IPS-18c (cell line): ENCODE data around the gene ATP8B4.

Experiments used
- H3K4me3 ChIP-seq: 2 replicates; pipeline ENCODE4 v1.7.0; 2013; ENCODE audit warnings: low read depth, mild to moderate bottlenecking, low read length, moderate library complexity; ENCODE audit not compliant: insufficient read depth
- H3K9me3 ChIP-seq: one replicate; pipeline ENCODE4 v1.6.1; 2013; ENCODE audit warnings: mild to moderate bottlenecking, low read length, moderate library complexity; ENCODE audit not compliant: control insufficient read depth, insufficient read depth

ATP8B4 gene

GRCh38 chr15:50012790-50013189, 106.2 kb downstream of the ATP8B4 start:
- Histone ChIP-seq H3K4me3 (no peak overlapping the region), H3K9me3 (no peaks in the 10 kb centered on the region)

GRCh38 chr15:50009634-50010033, 109.4 kb downstream of the ATP8B4 start:
- no peaks in the 10 kb centered on the region for H3K9me3 ChIP-seq
- no peak overlapping the region for H3K4me3 ChIP-seq

- Histone ChIP-seq H3K4me3 (no peak overlapping the region), H3K9me3 (no peaks in the 10 kb centered on the region)
Observed at GRCh38 chr15:50003786-50004334, 115.2 kb downstream of the ATP8B4 start.

GRCh38 chr15:49991587-49991986, 127.4 kb downstream of the ATP8B4 start:
- Histone ChIP-seq H3K4me3 (no peak overlapping the region), H3K9me3 (no peaks in the 10 kb centered on the region)

GRCh38 chr15:49990835-49991545, 128.0 kb downstream of the ATP8B4 start:
- Histone ChIP-seq H3K4me3 (no peak overlapping the region), H3K9me3 (no peaks in the 10 kb centered on the region)

GRCh38 chr15:49989498-49989897, 129.5 kb downstream of the ATP8B4 start:
- Histone ChIP-seq H3K4me3 (no peak overlapping the region), H3K9me3 (no peaks in the 10 kb centered on the region)

GRCh38 chr15:49988766-49989165, 130.3 kb downstream of the ATP8B4 start:
- H3K4me3 ChIP-seq, result no peak overlapping the region
- no peaks in the 10 kb centered on the region for H3K9me3 ChIP-seq

- Histone ChIP-seq H3K4me3 (no peak overlapping the region), H3K9me3 (no peaks in the 10 kb centered on the region)
Observed at GRCh38 chr15:49987896-49988295, 131.1 kb downstream of the ATP8B4 start.

GRCh38 chr15:49987198-49987785, 131.7 kb downstream of the ATP8B4 start:
- no peaks in the 10 kb centered on the region for H3K9me3 ChIP-seq
- H3K4me3 ChIP-seq, result no peak overlapping the region

- no peaks in the 10 kb centered on the region for H3K9me3 ChIP-seq
- no peak overlapping the region for H3K4me3 ChIP-seq
Observed at GRCh38 chr15:49986326-49986725, 132.7 kb downstream of the ATP8B4 start.

GRCh38 chr15:49985463-49985862, 133.6 kb downstream of the ATP8B4 start:
- Histone ChIP-seq H3K4me3 (no peak overlapping the region), H3K9me3 (no peaks in the 10 kb centered on the region)

- no peaks in the 10 kb centered on the region for H3K9me3 ChIP-seq
- no peak overlapping the region for H3K4me3 ChIP-seq
Observed at GRCh38 chr15:49984436-49984835, 134.6 kb downstream of the ATP8B4 start.

- no peak overlapping the region for H3K4me3 ChIP-seq
- H3K9me3 ChIP-seq, result no peaks in the 10 kb centered on the region
Observed at GRCh38 chr15:49982584-49982983, 136.4 kb downstream of the ATP8B4 start.

GRCh38 chr15:49979705-49980382, 139.2 kb downstream of the ATP8B4 start:
- Histone ChIP-seq H3K9me3 (no peaks in the 10 kb centered on the region), H3K4me3 (no peak overlapping the region)

GRCh38 chr15:49978121-49978520, 140.9 kb downstream of the ATP8B4 start:
- Histone ChIP-seq H3K9me3 (no peaks in the 10 kb centered on the region), H3K4me3 (no peak overlapping the region)

- Histone ChIP-seq H3K9me3 (no peaks in the 10 kb centered on the region), H3K4me3 (no peak overlapping the region)
Observed at GRCh38 chr15:49977306-49977705, 141.7 kb downstream of the ATP8B4 start.

GRCh38 chr15:49964551-49964950, 154.5 kb downstream of the ATP8B4 start:
- Histone ChIP-seq H3K9me3 (no peaks in the 10 kb centered on the region), H3K4me3 (no peak overlapping the region)

- Histone ChIP-seq H3K9me3 (no peaks in the 10 kb centered on the region), H3K4me3 (no peak overlapping the region)
Observed at GRCh38 chr15:49964061-49964460, 155.0 kb downstream of the ATP8B4 start.
